Activated CD8-positive, alpha-beta T cell treated with anti-CD3 and anti-CD28 coated beads, Interleukin-2, amount 10 ng/mL, durations not matched to agents 7 days and 5 days (primary cell): ENCODE measurements around the gene DHRSX. TPM values are rescaled to one million over a fixed set of nuclear protein-coding genes. Genes with fewer than 3 reads are reported as not detected.
"Not testable (repeated sequence)": the region's sequence is repeated elsewhere in the genome, so short reads cannot be mapped to it uniquely, and the experiment has no call there.

Experiments used
- ATAC-seq: fragments of 150-1000 bp; cut with Tn5 transposase; one replicate; pipeline ENCODE4 v1.10.0; 2021; ENCODE audit warnings: moderate library complexity
- CTCF ChIA-PET: fragments of 350-600 bp; sonication (Branson Sonifier 250); formaldehyde crosslinking; loops from one replicate; lab custom pipeline; 2021; ENCODE audit warnings: antibody characterized with exemption; lab: Charles Lee
- POLR2A ChIA-PET: fragments of 350-600 bp; sonication (Branson Sonifier 250); formaldehyde crosslinking; loops from one replicate; lab custom pipeline; 2021; ENCODE audit warnings: antibody characterized with exemption; lab: Charles Lee
- DNase-seq: peaks from one replicate; pipeline ENCODE4 v3.0.0-alpha.2; 2020
- H3K27ac Mint-ChIP-seq: one replicate; pipeline ENCODE4 v1.8.0; 2021; ENCODE audit warnings: mild to moderate bottlenecking, mixed read lengths
- H3K27me3 Mint-ChIP-seq: one replicate; pipeline ENCODE4 v1.8.0; 2021; ENCODE audit warnings: low read depth, mixed read lengths
- H3K36me3 Mint-ChIP-seq: one replicate; pipeline ENCODE4 v1.8.0; 2021; ENCODE audit warnings: low read depth, mixed read lengths
- H3K4me1 Mint-ChIP-seq: one replicate; pipeline ENCODE4 v1.8.0; 2021; ENCODE audit warnings: low read depth, mixed read lengths
- H3K4me3 Mint-ChIP-seq: one replicate; pipeline ENCODE4 v1.8.0; 2021; ENCODE audit warnings: mild to moderate bottlenecking, mixed read lengths
- H3K9me3 Mint-ChIP-seq: one replicate; pipeline ENCODE4 v1.8.0; 2022; ENCODE audit warnings: mixed read lengths; ENCODE audit not compliant: insufficient read depth
- total RNA-seq, 2 experiments: library from RNA; stranded (reverse); gene quantifications; one replicate each; pipeline ENCODE4 v1.2.3, GENCODE V29; 2021

DHRSX gene
- total RNA-seq, 2 experiments from 2014 or later = 16.2 to 18.9 TPM

- no peaks in the 10 kb centered on the region for H3K36me3 Mint-ChIP-seq
- no peaks in the 10 kb centered on the region for H3K27me3 Mint-ChIP-seq
- POLR2A ChIA-PET = no interaction called here
- CTCF ChIA-PET = no interaction called here
- no peak overlapping the region for H3K27ac Mint-ChIP-seq
- ATAC-seq (no peak), DNase-seq (no peak)
- H3K4me1 Mint-ChIP-seq = peaks cover 3% of the 10 kb centered on the region
- H3K4me3 Mint-ChIP-seq = no peak overlapping the region
- no peaks in the 10 kb centered on the region for H3K9me3 Mint-ChIP-seq
Measured at GRCh38 chrX:2463973-2464676, 36.7 kb downstream of the DHRSX start.

- H3K4me3 Mint-ChIP-seq, DNase-seq, H3K4me1 Mint-ChIP-seq, CTCF ChIA-PET, H3K9me3 Mint-ChIP-seq, H3K27ac Mint-ChIP-seq, H3K27me3 Mint-ChIP-seq, H3K36me3 Mint-ChIP-seq, ATAC-seq, POLR2A ChIA-PET: not testable (repeated sequence)
Measured at GRCh38 chrX:2463481-2463880, 37.3 kb downstream of the DHRSX start.

- H3K36me3 Mint-ChIP-seq = peaks cover 4% of the 10 kb centered on the region
- H3K27ac Mint-ChIP-seq = no peak overlapping the region
- peaks cover 3% of the 10 kb centered on the region for H3K4me1 Mint-ChIP-seq
- DNase-seq (no peak), ATAC-seq (no peak)
- no peaks in the 10 kb centered on the region for H3K9me3 Mint-ChIP-seq
- CTCF ChIA-PET = no interaction called here
- no peak overlapping the region for H3K4me3 Mint-ChIP-seq
- no peaks in the 10 kb centered on the region for H3K27me3 Mint-ChIP-seq
- POLR2A ChIA-PET = no interaction called here
Measured at GRCh38 chrX:2462780-2463179, 38.0 kb downstream of the DHRSX start.

- POLR2A ChIA-PET = no interaction called here
- Mint-ChIP-seq H3K4me1 (peaks cover 3% of the 10 kb centered on the region), H3K4me3 (no peak overlapping the region), H3K27me3 (no peaks in the 10 kb centered on the region), H3K27ac (no peak overlapping the region), H3K36me3 (peaks cover 4% of the 10 kb centered on the region), H3K9me3 (no peaks in the 10 kb centered on the region)
- DNase-seq (no peak), ATAC-seq (no peak)
- CTCF ChIA-PET = no interaction called here
Measured at GRCh38 chrX:2462074-2462473, 38.7 kb downstream of the DHRSX start.

- ChIA-PET CTCF (no interaction called here), POLR2A (no interaction called here)
- H3K36me3 Mint-ChIP-seq = peaks cover 4% of the 10 kb centered on the region
- ATAC-seq (no peak), DNase-seq (no peak)
- no peak overlapping the region for H3K27ac Mint-ChIP-seq
- H3K4me3 Mint-ChIP-seq = no peak overlapping the region
- peaks cover 3% of the 10 kb centered on the region for H3K4me1 Mint-ChIP-seq
- H3K9me3 Mint-ChIP-seq = no peaks in the 10 kb centered on the region
- H3K27me3 Mint-ChIP-seq = no peaks in the 10 kb centered on the region
Measured at GRCh38 chrX:2461711-2462016, 39.1 kb downstream of the DHRSX start.

- H3K4me1 Mint-ChIP-seq, H3K27ac Mint-ChIP-seq, CTCF ChIA-PET, DNase-seq, H3K36me3 Mint-ChIP-seq, H3K9me3 Mint-ChIP-seq, H3K27me3 Mint-ChIP-seq, ATAC-seq, POLR2A ChIA-PET, H3K4me3 Mint-ChIP-seq: not testable (repeated sequence)
Measured at GRCh38 chrX:2460821-2461710, 39.7 kb downstream of the DHRSX start.

- CTCF ChIA-PET, H3K36me3 Mint-ChIP-seq, H3K27me3 Mint-ChIP-seq, DNase-seq, H3K27ac Mint-ChIP-seq, H3K4me3 Mint-ChIP-seq, ATAC-seq, POLR2A ChIA-PET, H3K9me3 Mint-ChIP-seq, H3K4me1 Mint-ChIP-seq: not testable (repeated sequence)
Measured at GRCh38 chrX:2460048-2460447, 40.7 kb downstream of the DHRSX start.

- Mint-ChIP-seq H3K36me3 (peaks cover 4% of the 10 kb centered on the region), H3K27ac (no peak overlapping the region), H3K9me3 (no peaks in the 10 kb centered on the region), H3K4me3 (no peak overlapping the region), H3K27me3 (no peaks in the 10 kb centered on the region), H3K4me1 (no peaks in the 10 kb centered on the region)
- DNase-seq (no peak), ATAC-seq (no peak)
- CTCF ChIA-PET = no interaction called here
- POLR2A ChIA-PET = no interaction called here
Measured at GRCh38 chrX:2458309-2458708, 42.5 kb downstream of the DHRSX start.

GRCh38 chrX:2457289-2458133 is 43.3 kb downstream of the DHRSX start:
- H3K36me3 Mint-ChIP-seq = peaks cover 10% of the 10 kb centered on the region
- no peaks in the 10 kb centered on the region for H3K27me3 Mint-ChIP-seq
- ChIA-PET POLR2A (no interaction called here), CTCF (no interaction called here)
- DNase-seq (no peak), ATAC-seq (no peak)
- H3K4me3 Mint-ChIP-seq = no peak overlapping the region
- no peaks in the 10 kb centered on the region for H3K4me1 Mint-ChIP-seq
- H3K9me3 Mint-ChIP-seq = peaks cover 4% of the 10 kb centered on the region
- H3K27ac Mint-ChIP-seq = no peak overlapping the region

GRCh38 chrX:2456091-2456490 is 44.7 kb downstream of the DHRSX start:
- H3K4me1 Mint-ChIP-seq, H3K27me3 Mint-ChIP-seq, CTCF ChIA-PET, H3K9me3 Mint-ChIP-seq, ATAC-seq, H3K27ac Mint-ChIP-seq, DNase-seq, POLR2A ChIA-PET, H3K4me3 Mint-ChIP-seq: not testable (repeated sequence)
- peaks cover 12% of the 10 kb centered on the region for H3K36me3 Mint-ChIP-seq

GRCh38 chrX:2454620-2455019 is 46.2 kb downstream of the DHRSX start:
- peaks cover 12% of the 10 kb centered on the region for H3K36me3 Mint-ChIP-seq
- ATAC-seq, H3K9me3 Mint-ChIP-seq, H3K4me3 Mint-ChIP-seq, H3K27me3 Mint-ChIP-seq, CTCF ChIA-PET, DNase-seq, H3K4me1 Mint-ChIP-seq, H3K27ac Mint-ChIP-seq, POLR2A ChIA-PET: not testable (repeated sequence)

- H3K9me3 Mint-ChIP-seq = peaks cover 4% of the 10 kb centered on the region
- ChIA-PET CTCF (no interaction called here), POLR2A (no interaction called here)
- no peak for ATAC-seq
- H3K36me3 Mint-ChIP-seq = peaks cover 7% of the 10 kb centered on the region
- no peak overlapping the region for H3K4me3 Mint-ChIP-seq
- H3K27ac Mint-ChIP-seq = no peak overlapping the region
- DNase-seq = no peak
- no peaks in the 10 kb centered on the region for H3K27me3 Mint-ChIP-seq
- H3K4me1 Mint-ChIP-seq = peaks cover 7% of the 10 kb centered on the region
Measured at GRCh38 chrX:2452799-2453198, 48.0 kb downstream of the DHRSX start.
